RWPE1 (cell line): ENCODE data around the gene SHLD2.
"Not testable (repeated sequence)": the region's sequence is repeated elsewhere in the genome, so short reads cannot be mapped to it uniquely, and the experiment has no call there.

Experiments used
- CTCF ChIA-PET: fragments of 350-600 bp; sonication (Branson Sonifier 250); formaldehyde crosslinking; extraction: SDS; loops from one replicate; lab custom pipeline; 2021; lab: Yijun Ruan, JAX
- POLR2A ChIA-PET: fragments of 400-600 bp; formaldehyde crosslinking; extraction: SDS; loops from one replicate; lab custom pipeline; 2020; ENCODE audit warnings: antibody characterized with exemption; ENCODE audit not compliant: low non-redundant PET; lab: Yijun Ruan, JAX
- DNase-seq: peaks from one replicate; pipeline ENCODE4 v3.0.0; 2012; ENCODE audit warnings: low spot score
- H3K27ac ChIP-seq: fragments of 450-650 bp; 2 replicates; pipeline ENCODE4 v1.5.1; 2017
- TF ChIP-seq, protein P1 (sequence below): fragments of 450-650 bp; conservative IDR thresholded peaks from 2 replicates; pipeline ENCODE4 v1.5.1; 2017; ENCODE audit warnings: low read depth, mild to moderate bottlenecking

SHLD2 gene

DNA sequence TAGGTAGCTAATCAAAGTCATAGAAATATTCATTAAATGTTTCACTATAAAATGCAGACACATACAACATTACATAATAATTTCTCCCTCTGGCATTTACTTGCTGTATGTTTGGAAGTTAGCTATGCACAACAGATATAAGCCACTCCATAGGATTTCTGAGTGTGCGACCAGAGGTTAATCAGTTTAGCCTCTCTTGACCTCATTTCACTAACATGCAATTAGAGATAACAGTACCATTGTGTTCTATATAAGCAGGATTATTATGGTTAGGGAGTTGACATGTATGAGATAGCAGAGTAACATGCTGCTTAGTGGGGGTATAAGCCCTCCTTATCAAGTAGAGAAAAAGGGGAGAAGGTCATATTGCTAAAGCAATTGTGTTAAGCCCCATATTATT lies 26.7 kb upstream of the SHLD2 start:
- no peak overlapping the region for H3K27ac ChIP-seq
- DNase-seq, result no peak
- ChIA-PET POLR2A (no interaction called here), CTCF (no interaction called here)
- TF ChIP-seq, protein P1, sequence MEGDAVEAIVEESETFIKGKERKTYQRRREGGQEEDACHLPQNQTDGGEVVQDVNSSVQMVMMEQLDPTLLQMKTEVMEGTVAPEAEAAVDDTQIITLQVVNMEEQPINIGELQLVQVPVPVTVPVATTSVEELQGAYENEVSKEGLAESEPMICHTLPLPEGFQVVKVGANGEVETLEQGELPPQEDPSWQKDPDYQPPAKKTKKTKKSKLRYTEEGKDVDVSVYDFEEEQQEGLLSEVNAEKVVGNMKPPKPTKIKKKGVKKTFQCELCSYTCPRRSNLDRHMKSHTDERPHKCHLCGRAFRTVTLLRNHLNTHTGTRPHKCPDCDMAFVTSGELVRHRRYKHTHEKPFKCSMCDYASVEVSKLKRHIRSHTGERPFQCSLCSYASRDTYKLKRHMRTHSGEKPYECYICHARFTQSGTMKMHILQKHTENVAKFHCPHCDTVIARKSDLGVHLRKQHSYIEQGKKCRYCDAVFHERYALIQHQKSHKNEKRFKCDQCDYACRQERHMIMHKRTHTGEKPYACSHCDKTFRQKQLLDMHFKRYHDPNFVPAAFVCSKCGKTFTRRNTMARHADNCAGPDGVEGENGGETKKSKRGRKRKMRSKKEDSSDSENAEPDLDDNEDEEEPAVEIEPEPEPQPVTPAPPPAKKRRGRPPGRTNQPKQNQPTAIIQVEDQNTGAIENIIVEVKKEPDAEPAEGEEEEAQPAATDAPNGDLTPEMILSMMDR, result no peak

DNA sequence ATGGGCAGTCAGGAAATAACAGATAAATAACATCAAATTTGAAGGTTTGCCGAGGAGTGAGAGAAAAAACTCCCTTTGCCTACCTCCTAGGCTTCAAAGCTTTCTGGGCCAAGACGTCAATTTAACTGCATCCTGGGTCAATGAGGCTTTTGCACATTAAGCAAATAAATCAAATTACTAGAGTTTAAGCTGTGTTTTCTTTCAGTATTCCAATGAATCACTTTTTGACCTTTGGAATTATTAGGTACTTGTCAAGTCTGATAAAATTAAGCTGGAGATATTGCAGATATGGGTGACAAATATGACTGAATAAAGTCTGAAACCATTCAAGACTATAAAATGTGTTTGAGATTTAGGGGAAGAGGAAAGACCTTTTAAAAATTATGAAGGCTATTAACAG lies 22.6 kb upstream of the SHLD2 start:
- no peak overlapping the region for H3K27ac ChIP-seq
- ChIA-PET CTCF (interaction anchor here (0.6 to 0.7 kb wide), 2 partner anchors 14 to 74 kb away, joined by 3 to 5 read pairs; no protein-coding TSS in a partner anchor), POLR2A (no interaction called here)
- TF ChIP-seq, protein P1, result no peak
- no peak for DNase-seq

DNA sequence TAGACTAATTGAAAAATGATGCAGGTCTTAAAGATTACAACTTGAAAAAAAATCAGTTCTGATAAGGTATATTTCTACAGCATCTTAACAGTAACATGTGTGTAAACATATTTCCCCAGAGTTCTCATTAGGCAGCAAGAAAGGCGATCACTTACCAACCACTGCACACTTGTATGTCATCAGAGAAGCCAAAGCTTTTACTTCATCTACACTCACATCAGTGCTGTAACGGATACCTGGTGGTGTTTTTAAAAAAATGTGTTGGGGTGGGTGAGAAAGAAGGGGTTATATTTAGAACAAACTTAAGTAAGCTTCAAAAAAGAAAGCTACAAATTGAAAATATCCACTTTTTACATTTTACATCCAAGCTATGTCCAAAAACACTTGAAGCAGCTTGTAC lies 18.6 kb upstream of the SHLD2 start:
- H3K27ac ChIP-seq, POLR2A ChIA-PET: not testable (repeated sequence)
- CTCF ChIA-PET, result interaction anchor here (0.6 kb wide), 1 partner anchor 1734 kb away, joined by 7 read pairs; no protein-coding TSS in a partner anchor

DNA sequence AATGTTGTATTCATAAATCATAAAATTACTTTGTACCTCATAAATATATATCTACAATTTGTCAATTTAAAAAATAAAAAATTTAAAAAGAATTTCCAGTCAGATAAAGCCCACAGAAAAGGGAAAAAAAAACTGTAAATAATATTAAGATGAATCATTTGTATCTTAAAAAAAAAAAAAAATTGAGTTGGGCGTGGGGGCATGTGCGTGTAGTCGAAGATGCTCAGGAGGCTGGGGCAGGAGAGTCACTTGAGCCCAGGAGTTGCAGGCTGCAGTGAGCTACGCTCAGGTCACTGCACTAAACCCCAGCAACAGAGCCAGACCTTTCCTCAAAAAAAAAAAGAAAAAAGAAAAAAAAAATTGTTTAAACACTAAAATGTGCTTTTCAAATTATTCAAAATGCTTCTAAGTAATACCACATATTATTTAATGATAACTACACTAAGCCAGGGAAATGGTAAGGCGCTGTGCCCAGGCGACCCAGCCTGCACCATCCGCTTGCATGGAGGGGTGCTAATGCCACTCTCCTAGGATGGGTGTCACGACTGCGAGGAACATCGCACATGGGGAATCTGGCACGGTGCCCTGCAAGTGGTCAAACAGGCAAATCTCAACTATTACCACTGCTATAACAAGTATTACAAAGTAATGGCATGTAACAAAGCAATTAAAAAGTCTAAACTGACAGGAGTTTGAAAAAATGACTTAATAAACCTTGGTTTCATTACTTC lies 15.7 kb upstream of the SHLD2 start:
- TF ChIP-seq, protein P1, result no peak
- CTCF ChIA-PET, result no interaction called here
- peak overlapping the region; percentile 25; the same call in 1 of the 2 replicates for H3K27ac ChIP-seq
- POLR2A ChIA-PET, result no interaction called here
- no peak for DNase-seq

More for the DNA sequence above, 18.6 kb upstream of the SHLD2 start:
- DNase-seq, result not testable (repeated sequence)

DNA sequence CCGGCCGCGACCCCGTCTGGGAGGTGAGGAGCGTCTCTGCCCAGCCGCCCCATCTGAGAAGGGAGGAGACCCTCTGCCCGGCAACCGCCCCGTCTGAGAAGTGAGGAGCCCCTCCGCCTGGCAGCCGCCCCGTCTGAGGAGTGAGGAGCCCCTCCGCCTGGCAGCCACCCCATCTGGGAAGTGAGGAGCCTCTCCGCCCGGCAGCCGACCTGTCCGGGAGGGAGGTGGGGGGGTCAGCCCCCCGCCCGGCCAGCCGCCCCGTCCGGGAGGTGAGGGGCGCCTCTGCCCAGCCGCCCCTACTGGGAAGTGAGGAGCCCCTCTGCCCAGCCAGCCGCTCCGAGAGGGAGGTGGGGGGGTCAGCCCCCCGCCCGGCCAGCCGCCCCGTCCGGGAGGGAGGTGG lies 14.4 kb upstream of the SHLD2 start:
- POLR2A ChIA-PET, H3K27ac ChIP-seq, CTCF ChIA-PET, DNase-seq: not testable (repeated sequence)

DNA sequence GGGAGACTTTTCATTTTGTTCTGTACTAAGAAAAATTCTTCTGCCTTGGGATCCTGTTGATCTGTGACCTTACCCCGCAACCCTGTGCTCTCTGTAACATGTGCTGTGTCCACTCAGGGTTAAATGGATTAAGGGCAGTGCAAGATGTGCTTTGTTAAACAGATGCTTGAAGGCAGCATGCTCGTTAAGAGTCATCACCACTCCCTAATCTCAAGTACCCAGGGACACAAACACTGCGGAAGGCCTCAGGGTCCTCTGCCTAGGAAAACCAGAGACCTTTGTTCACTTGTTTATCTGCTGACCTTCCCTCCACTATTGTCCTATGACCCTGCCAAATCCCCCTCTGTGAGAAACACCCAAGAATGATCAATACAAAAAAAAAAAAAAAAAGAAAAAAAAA lies 13.4 kb upstream of the SHLD2 start:
- CTCF ChIA-PET, result not testable (repeated sequence)

DNA sequence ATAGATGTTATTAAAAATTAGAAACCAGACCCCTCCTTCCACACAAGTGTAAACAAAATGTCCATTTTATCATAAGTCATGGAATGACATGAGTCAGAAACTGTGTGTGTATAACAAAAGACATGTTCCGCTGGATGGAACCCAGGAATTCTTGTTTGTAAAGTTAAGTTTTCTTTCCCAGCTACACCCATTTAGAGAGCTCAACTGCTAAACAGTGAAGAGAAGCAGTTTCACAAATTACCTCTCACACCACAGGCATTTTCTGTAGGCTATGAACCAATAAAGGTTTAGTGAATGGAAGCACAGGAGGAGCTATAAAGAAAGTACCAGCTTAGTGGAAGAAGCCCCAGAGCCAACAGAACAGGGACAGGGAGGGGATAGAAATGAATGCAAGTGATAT lies 12.8 kb upstream of the SHLD2 start:
- H3K27ac ChIP-seq, CTCF ChIA-PET: not testable (repeated sequence)

More for the DNA sequence above, 13.4 kb upstream of the SHLD2 start:
- POLR2A ChIA-PET, DNase-seq: not testable (repeated sequence)
- peak overlapping the region; percentile 56 for H3K27ac ChIP-seq

DNA sequence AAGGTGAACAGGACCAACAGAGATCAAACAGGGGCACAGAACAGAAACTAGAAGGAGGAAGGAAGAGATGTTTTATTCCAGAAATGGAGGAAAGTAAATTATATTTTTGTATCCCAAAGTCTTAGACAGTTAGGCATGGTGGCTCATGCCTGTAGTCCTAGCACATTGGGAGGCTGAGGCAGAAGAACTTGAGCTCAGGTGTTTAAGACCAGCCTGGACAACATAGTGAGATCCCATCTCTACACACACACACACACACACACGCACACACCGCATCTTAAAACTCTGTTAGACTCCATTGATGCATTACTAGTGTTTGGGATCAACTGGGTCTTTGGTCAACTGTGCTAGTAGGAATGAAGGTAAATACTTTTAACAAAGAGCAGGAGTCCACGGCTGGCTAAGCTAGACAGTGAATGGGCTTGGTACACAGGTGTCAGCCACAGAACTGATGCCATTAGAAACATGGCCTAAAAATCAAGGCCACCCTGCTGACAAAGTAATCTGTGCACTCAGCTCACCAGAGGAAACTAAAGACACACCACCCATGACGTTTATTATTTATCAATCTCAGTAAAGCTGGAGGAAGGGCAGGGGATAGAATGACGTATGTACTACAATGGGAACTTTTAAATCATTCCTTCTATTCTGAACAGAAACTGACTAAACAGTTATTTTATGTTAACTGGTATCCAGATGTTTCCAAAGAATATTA lies 11.3 kb upstream of the SHLD2 start:
- POLR2A ChIA-PET, DNase-seq, H3K27ac ChIP-seq: not testable (repeated sequence)
- CTCF ChIA-PET, result interaction anchor here (1.2 kb wide), 1 partner anchor 17 kb away, joined by 3 read pairs; no protein-coding TSS in a partner anchor

More for the DNA sequence above, 12.8 kb upstream of the SHLD2 start:
- POLR2A ChIA-PET, result not testable (repeated sequence)
- peak; percentile 46 for DNase-seq

DNA sequence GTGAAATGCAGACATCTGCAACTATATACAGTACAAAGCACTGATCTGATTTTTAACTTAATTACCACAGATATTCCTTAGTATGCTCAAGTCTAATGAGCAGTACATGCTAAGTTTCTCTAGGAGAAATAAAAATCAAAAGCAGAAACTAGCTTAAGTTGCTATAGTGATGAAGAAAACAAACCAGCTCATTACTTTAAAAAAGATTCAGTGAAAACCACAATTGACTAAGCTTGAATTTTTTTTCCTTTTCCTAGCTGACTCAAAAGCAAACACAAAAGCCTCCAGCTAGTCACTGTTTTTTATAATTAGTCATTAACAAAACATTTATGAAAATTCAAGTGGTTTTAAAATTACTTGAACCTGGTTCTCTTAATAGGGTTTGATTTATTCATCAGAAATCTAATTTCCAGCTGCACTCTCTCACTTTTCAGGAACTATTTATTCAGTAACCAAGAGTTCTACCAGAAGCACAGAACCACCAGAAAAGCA lies 10.7 kb upstream of the SHLD2 start:
- CTCF ChIA-PET, DNase-seq, H3K27ac ChIP-seq, POLR2A ChIA-PET: not testable (repeated sequence)
